DMS53 treated with DMSO at 0.1 percent for 48 hours (cell line): ENCODE measurements around the gene DNAJC13.

Experiments
- DNase-seq: peaks from one replicate; lab custom pipeline; 2025; ENCODE audit not compliant: unreplicated experiment; lab: John Stamatoyannopoulos, UW

Gene DNAJC13

DNA sequence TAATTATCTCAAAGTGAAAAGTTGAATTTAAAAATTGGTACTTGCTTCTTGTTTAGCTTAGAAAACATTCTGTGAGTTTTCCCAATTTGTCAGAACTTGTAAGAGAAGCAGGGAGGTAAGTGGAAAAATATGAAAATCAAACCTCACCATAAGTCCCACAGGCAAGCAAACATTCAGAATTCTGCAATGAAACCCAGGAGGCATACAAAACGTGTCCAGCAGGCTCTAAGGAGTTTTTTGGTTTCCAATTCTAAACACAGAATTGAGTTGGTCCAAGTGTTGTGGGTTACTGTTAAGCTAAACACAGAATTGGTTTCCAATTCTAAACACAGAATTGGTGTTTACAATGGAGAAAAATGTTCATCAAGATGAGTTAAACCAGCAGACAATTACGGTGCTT, 152.7 kb downstream of the DNAJC13 start:
- DNase-seq, result no peak

DNA sequence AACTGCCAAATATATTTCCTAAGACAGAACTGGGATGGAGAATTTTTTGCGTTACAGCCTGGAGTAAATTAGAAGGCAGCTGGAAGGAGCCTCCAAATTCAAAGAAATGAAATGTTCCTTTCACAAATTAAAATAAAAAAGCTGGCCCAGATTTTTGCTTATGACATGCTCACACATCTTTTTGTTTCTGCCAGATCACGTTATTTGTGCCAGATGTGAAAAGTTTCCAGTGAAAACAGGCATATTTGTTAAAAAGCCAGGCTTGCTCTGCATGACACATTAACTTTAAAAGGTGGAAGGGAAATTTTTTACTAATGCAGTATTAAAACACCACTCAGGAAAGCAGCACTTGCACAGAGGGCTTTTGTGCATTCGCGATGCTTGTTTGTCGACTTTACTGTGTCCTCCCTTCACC, 156.5 kb downstream of the DNAJC13 start:
- no peak for DNase-seq

DNA sequence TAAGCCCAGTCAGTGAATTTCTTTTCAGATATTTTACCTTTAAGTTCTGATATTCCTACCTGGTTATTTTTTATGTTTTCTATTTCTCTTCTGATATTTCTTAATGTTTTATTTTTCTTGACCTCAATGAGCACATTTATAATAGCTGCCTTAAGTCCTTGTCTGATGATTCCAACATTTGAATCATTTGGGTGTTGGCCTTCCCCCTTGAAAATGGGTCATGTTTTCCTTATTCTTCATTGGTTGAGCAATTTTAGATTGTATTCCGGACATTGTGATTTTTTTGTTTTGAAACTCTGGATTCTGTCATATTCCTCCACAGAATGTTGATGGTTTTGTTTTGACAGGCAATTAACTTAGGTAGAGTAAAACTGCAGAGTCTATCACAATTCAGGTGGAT, 170.1 kb downstream of the DNAJC13 start:
- no peak for DNase-seq
